GM21529 (cell line): Measurements from ENCODE around the gene UNC5B.

Experiments used
- ATAC-seq: cut with Tn5 transposase; IDR thresholded peaks from one replicate; pipeline ENCODE4 v1.9.1; 2021; ENCODE audit not compliant: unreplicated experiment

Gene UNC5B

DNA sequence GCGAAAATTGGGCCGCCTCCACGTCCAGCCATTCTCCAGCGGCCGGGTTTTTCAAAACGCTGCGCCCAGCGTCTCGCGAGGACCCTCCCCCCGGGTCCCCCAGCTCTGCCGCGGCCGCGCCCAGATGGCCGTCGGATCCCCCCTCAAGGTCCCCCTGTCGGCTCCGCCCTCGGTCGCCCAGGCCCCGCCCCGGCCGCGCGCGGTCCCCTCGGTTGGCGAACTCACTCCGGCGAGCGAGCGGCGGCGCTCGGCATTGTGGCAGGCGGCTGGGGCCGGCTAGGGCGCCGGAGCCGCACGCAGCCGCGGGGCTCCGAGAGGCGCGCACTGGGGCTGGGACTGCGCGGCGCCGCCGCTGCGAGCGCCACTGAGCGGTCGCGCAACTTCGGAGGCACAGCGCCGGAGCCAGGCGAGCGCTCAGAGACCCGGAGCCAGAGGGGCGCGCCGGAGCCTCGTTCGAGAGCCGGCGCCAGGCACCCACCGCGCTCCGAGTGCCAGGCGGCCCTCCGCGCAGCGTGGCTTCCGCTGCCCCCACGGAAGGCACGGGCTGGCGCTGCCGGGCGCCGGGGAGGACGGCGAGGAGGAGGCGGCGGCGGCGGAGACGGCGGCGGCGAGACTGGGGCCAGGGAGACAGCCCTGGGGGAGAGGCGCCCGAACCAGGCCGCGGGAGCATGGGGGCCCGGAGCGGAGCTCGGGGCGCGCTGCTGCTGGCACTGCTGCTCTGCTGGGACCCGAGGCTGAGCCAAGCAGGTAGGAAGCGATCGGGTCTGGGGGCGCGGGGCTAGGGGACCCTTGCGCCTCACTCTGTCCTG lies at the start of gene UNC5B:
TSS of gene UNC5B (plus strand) at position 253 of the 809 bp plus-strand sequence. CDS start at position 669, 416 bp downstream.
- no peak for ATAC-seq

DNA sequence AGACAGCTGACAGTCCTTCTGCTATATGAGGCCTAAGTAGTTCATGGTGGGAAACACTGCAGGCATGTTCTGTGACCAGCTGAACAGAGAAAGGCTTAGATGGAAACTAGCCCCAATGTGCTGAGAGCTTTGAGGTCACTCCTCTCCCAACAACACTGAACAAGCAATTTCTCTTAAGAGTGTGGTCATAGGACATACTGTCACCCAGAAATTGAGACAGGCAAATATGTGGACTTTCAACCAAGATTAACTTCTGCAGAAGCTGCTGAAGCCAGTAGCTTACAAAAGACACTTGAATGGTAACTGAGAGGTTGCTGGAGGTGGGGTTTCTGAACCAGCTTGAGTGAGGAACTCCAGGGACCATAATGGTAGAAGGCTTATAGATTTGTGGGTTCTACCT lies 38.9 kb upstream of the UNC5B start:
- no peak for ATAC-seq

DNA sequence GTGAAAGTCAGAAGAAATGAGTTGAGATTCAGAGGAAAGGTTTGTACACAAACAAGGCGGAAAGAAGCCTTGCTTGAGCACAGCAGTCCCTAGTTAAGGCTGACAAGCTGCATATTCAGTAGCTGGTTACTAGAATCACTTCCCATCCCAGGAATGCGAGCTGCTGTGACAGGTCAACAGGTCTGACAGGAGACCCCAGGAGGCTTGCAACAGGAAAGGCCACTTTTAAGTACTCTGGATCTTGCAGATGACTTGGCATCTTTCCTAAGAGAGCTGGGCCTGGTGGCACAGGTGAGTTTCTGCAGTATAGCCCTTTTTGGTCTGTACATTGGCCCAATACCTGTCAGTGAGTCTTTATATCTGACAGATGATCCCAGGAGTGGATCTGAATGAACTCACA lies 35.7 kb upstream of the UNC5B start:
- no peak for ATAC-seq

DNA sequence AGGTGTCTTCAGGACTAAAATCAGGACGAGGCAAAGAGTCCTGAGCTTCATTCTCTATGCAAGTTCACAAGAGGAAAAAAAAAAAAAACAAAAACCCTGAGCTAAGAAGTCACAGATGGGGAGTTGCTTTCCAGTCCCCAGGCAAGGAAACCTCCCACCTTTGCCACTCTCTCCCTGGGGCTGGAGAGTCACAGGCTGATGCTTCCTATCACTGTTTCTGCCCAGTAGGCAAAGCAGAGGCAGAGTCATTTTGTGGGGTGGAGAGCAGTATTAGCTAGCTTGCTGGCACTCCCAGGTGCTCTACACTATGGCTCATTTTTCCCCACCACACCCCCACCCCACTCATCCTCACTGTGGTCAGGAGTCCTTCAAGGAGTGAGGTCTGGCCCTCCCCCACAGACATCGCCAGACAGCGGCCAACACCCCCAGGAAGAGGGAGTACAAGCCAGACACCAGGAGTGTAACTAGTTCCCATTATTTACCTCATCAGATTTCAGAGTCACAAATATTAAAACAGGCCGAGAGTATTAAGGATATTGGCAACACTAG lies 34.6 kb upstream of the UNC5B start:
- no peak for ATAC-seq

DNA sequence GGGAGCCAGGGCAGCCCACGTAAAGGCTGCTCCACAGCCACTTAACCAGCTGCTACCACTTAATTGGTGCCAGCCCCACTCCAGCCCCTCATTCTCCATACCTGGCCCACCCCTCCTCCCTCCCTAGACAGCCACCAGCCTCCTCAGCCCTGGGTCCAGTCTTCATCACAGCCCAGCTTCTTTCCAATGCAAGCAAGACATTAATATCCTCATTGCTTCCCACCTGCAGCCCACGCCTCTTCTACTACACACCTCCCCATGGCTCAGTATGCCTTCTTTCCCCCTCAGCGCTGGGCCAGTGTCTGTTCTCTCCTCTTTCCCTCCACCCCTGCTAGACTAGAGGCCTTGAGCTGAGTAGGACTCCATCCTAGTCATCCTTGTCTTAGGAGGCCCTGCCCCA lies 33.5 kb upstream of the UNC5B start:
- no peak for ATAC-seq

- no peak for ATAC-seq
Measured at GRCh38 chr10:71179382-71179781, 33.0 kb upstream of the UNC5B start.

DNA sequence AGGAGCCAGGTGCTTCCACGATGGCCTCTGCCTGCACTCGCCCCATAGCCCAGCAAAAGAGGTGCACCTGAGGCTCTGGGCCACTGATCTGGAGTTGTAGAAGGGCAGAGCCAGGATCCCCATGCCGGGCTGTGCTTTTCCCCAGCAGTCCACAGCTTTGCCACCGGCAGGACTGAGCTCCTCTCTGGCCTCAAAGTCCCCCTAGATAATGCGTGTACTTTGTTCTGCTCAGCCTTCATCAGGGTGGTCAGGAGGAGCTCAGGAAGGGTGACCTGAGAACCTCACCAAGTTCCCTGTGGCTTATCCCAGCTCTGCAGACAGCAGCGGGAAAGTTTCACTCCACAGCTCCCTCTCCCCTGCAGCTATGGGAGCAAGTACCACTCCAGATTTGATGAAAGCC lies 27.9 kb upstream of the UNC5B start:
- ATAC-seq, result no peak

- no peak for ATAC-seq
Measured at GRCh38 chr10:71185209-71185608, 27.2 kb upstream of the UNC5B start.

- no peak for ATAC-seq
Measured at GRCh38 chr10:71187197-71187596, 25.2 kb upstream of the UNC5B start.

- ATAC-seq, result no peak
Measured at GRCh38 chr10:71187600-71187999, 24.8 kb upstream of the UNC5B start.

- ATAC-seq, result no peak
Measured at GRCh38 chr10:71188201-71188600, 24.2 kb upstream of the UNC5B start.

- ATAC-seq, result no peak
Measured at GRCh38 chr10:71191019-71191418, 21.4 kb upstream of the UNC5B start.

GRCh38 chr10:71191551-71192076 lies 20.8 kb upstream of the UNC5B start:
- ATAC-seq, result no peak

DNA sequence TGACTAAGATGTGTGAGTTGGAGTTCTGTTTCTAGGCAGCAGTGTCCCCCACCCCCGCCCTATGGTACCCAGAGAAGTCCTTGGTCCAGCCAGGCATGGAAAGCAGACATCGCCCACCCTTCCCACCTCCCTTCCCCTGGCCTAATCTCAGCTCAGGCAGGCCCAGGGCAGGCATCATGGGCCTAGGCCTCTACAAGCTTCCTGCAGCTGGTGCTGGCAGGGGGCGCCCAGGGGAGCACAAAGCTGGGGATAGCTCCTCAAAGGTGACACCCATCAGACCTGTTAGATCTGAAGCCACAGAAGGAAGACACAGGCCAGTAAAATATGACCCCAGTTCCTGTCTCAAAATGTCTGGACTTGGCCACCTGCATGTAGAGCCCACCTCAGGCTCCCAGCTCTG lies 18.9 kb upstream of the UNC5B start:
- ATAC-seq, result no peak

- no peak for ATAC-seq
Measured at GRCh38 chr10:71197955-71198354, 14.4 kb upstream of the UNC5B start.

DNA sequence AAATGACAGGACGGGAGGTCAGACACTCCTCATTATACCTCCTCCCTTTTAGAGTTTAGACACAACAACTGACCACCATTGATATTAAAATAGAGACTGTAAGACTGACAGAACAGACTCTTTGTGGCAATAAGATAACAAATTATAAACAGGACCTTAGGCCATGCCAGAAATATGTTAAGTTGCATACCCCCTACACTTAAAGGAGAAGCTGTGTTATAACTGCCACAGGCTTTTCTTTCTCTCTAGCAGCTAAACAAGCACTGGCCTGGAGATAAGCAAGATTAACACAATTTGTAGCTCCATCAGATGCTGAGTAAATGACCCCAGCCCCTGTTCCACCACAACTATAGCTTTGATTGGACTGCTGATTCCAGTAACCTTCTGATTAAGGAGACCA lies 10.5 kb upstream of the UNC5B start:
- ATAC-seq, result no peak

- ATAC-seq, result no peak
Measured at GRCh38 chr10:71202314-71202713, 10.1 kb upstream of the UNC5B start.

DNA sequence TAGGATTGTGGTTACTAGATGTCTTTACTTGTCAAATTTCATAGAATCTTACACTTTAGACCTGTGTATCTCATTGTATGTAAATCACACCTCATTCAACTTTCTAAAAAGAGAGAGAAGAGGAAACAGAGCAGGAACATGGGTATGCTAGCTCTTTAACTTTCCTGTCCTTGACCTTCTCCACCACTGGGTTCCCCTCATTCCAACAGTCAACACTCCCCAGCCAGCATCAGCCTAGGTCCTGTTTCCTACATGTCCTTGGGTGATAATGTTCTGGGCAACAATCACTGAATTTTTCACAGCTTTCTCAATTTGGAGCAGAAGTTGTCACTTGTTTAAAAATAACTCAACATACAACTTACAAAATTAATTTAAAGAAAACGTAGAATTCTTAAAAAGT lies 9.2 kb upstream of the UNC5B start:
- no peak for ATAC-seq

DNA sequence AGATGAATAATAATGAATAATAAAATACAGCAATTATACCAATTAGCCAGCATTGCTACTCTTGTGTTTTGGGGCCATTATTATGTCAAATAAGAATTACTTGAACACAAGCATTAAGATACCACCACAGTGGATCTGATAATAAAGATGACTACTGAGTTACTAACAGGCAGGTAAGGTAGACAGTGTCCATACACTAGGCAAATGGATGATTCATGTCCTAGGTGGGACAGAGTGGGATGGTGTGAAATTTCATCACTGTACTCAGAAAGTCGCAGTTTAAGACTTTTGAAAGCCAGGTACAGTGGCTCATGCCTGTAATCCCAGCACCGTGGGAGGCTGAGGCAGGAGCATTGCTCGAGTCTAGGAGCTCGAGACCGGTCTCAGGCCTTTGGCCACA lies 8.7 kb upstream of the UNC5B start:
- no peak for ATAC-seq

DNA sequence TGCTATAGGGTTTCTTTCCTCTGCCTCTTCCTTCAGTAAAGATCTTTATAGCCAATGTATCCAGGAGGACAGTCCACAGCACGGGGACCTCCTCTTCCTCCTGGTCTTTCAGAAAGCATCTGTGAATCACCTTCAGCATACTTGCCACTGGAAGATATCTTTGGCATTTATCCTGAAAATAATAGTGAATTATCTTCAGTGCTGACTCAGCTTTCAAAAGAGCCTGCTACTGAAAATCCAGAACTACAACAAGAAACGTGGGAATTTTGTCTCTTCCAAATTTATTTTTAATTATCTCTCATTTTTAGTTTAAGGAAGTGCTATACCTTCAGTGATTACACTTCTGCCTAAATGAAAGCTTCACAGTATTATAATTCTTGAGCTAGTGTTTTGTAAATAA lies 7.6 kb upstream of the UNC5B start:
- ATAC-seq, result no peak

GRCh38 chr10:71205468-71205867 lies 6.9 kb upstream of the UNC5B start:
- no peak for ATAC-seq

- ATAC-seq, result no peak
Measured at GRCh38 chr10:71206911-71207310, 5.5 kb upstream of the UNC5B start.

- no peak for ATAC-seq
Measured at GRCh38 chr10:71207578-71207977, 4.8 kb upstream of the UNC5B start.
